Brain microvascular endothelial cell (primary cell): Measurements from ENCODE around the gene NFIC.
"Not testable (repeated sequence)": the region's sequence is repeated elsewhere in the genome, so short reads cannot be mapped to it uniquely, and the experiment has no call there.

Experiments
- DNase-seq: peaks from one replicate; pipeline ENCODE4 v3.0.0-alpha.2; 2020
- H3K27ac ChIP-seq: fragments of 250-450 bp; sonication (Bioruptor Pico); 2 replicates; pipeline ENCODE4 v1.5.1; 2020; ENCODE audit warnings: mild to moderate bottlenecking, moderate library complexity
- H3K27me3 ChIP-seq: fragments of 250-450 bp; sonication (Bioruptor Pico); replicated peaks from 2 replicates; pipeline ENCODE4 v1.5.1; 2020; ENCODE audit warnings: mild to moderate bottlenecking
- H3K36me3 ChIP-seq: fragments of 250-450 bp; sonication (Bioruptor Pico); replicated peaks from 2 replicates; pipeline ENCODE4 v1.5.1; 2020; ENCODE audit warnings: mild to moderate bottlenecking
- H3K4me3 ChIP-seq: 2 replicates; pipeline ENCODE4 v1.5.1; 2011; ENCODE audit warnings: low read depth, mild to moderate bottlenecking, control low read depth, low read length, moderate library complexity
- in situ Hi-C: cut with HindIII; loops from 2 replicates; pipeline ENCODE4 v1.10.0; 2017; ENCODE audit warnings: low sequenced_read_pairs, low pct_ligation_motif_present
- TF ChIP-seq, protein P1 (sequence below): IDR thresholded peaks from 2 replicates; pipeline ENCODE4 v1.5.1; 2011; ENCODE audit warnings: low read depth, mild to moderate bottlenecking, moderate library complexity, low read length, control low read depth, inconsistent platforms; ENCODE audit errors: missing control alignments

The NFIC gene

GRCh38 chr19:3342246-3342645, 24.1 kb upstream of the NFIC start:
- in situ Hi-C loops: no loop called here

DNA sequence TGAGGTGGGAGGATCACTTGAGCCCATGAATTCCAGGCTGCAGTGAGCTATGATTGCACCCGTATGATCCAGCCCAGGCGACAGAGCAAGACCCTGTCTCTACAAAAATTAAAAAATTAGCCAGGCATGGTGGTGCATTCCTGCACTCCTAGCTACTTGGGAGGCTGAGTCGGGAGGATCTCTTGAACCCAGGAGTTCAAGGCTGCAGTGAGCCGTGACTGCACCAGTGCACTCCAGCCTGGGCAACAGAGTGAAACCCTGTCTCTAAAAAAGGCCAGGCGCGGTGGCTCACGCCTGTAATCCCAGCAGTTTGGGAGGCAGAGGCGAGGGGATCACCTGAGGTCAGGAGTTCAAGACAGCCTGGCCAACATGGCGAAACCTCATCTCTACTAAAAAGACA, 23.4 kb upstream of the NFIC start:
- in situ Hi-C loops, H3K4me3 ChIP-seq, H3K27ac ChIP-seq, DNase-seq, H3K27me3 ChIP-seq, H3K36me3 ChIP-seq: not testable (repeated sequence)

More at GRCh38 chr19:3342246-3342645, 24.1 kb upstream of the NFIC start:
- H3K27ac ChIP-seq: no peak overlapping the region
- no peak for DNase-seq
- no peaks in the 10 kb centered on the region for H3K36me3 ChIP-seq
- H3K4me3 ChIP-seq: no peak overlapping the region
- no peaks in the 10 kb centered on the region for H3K27me3 ChIP-seq
- TF ChIP-seq, protein P1, sequence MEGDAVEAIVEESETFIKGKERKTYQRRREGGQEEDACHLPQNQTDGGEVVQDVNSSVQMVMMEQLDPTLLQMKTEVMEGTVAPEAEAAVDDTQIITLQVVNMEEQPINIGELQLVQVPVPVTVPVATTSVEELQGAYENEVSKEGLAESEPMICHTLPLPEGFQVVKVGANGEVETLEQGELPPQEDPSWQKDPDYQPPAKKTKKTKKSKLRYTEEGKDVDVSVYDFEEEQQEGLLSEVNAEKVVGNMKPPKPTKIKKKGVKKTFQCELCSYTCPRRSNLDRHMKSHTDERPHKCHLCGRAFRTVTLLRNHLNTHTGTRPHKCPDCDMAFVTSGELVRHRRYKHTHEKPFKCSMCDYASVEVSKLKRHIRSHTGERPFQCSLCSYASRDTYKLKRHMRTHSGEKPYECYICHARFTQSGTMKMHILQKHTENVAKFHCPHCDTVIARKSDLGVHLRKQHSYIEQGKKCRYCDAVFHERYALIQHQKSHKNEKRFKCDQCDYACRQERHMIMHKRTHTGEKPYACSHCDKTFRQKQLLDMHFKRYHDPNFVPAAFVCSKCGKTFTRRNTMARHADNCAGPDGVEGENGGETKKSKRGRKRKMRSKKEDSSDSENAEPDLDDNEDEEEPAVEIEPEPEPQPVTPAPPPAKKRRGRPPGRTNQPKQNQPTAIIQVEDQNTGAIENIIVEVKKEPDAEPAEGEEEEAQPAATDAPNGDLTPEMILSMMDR: no peak

GRCh38 chr19:3343619-3344502, 22.5 kb upstream of the NFIC start:
- Histone ChIP-seq H3K27ac (no peak overlapping the region), H3K36me3 (no peaks in the 10 kb centered on the region), H3K27me3 (no peaks in the 10 kb centered on the region), H3K4me3 (no peak overlapping the region)
- in situ Hi-C loops: no loop called here
- DNase-seq: peak; percentile 65
- TF ChIP-seq, protein P1: no peak

GRCh38 chr19:3344608-3345598, 21.5 kb upstream of the NFIC start:
- H3K27me3 ChIP-seq: no peaks in the 10 kb centered on the region
- H3K27ac ChIP-seq: no peak overlapping the region
- no peaks in the 10 kb centered on the region for H3K36me3 ChIP-seq
- in situ Hi-C loops: no loop called here
- no peak overlapping the region for H3K4me3 ChIP-seq
- DNase-seq: no peak
- TF ChIP-seq, protein P1: no peak

DNA sequence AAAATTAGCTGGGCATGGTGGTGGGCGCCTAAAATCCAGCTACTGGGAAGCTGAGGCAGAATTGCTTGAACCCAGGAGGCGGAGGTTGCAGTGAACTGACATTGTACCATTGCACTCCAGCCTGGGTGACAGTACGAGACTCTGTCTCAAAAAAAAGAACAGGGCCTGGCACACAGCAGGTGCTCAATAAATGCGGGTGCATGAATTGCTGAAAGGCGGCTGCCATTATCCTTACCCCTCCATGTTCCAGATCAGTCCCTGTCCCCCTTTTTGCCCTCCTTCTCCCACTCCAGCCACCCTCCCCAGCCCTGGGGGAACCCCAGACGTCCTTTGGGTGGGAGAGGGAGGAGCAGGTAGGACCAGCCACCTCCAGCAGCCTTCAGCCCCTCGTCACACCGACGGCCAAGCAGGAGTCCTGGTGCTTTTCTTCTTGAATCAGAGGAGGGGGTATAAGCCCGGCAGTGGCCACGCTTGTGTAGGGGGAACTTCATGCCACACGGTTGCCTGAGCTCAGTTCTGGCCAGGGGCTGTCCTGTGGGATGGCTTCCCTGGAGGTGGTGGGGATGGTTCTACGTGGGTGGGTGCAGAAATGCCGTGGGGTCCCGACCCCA, 20.4 kb upstream of the NFIC start:
- in situ Hi-C loops: no loop called here
- TF ChIP-seq, protein P1: no peak
- no peak overlapping the region for H3K27ac ChIP-seq

More for the DNA sequence above, 20.4 kb upstream of the NFIC start:
- DNase-seq: no peak
- Histone ChIP-seq H3K27me3 (no peaks in the 10 kb centered on the region), H3K4me3 (no peak overlapping the region), H3K36me3 (no peaks in the 10 kb centered on the region)
